Suppressor macrophage treated with lipopolysaccharide for 4 hours (primary cell): ENCODE measurements around the gene COMT.
A peak's percentile ranks its signal among the peaks of the same experiment; 100 is the strongest.

ENCODE experiments used
- DNase-seq: peaks from one replicate; pipeline ENCODE4 v3.0.0-alpha.2; 2020

COMT gene

DNA sequence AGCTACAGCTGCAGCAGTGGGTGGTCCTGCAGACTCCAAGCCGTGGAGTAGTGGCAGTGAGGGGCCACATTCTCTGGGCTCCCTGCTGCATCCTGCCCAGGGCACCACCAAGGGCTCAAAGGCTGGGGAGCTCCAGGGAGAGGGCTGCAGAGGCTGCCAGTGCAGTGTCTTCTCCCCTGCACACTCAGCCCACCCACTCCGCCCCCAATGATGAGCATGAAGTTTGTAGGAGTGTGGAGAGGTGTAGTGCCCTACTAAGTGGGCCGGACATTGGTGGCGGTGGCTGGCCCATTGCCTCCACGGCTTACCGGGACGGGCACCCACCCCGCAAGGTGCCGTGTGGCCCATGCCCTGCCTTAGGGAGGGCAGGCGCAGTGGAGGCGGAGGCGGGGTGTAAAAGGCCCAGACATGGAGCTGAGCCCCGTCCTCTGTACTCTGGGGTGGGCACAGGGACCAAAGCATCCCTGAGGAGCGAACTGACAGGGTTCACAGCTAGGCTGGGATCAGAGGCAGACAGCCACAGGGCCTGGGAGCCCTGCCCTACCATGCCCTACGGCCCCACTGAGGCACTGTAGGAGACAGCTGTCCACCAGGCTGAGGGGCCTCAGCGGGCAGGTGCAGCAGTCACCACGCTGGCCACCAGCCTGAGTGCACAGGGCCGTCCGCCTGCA lies 56.1 kb downstream of the COMT start:
- DNase-seq: no peak

GRCh38 chr22:19998232-19998951 lies 56.8 kb downstream of the COMT start:
- no peak for DNase-seq

DNA sequence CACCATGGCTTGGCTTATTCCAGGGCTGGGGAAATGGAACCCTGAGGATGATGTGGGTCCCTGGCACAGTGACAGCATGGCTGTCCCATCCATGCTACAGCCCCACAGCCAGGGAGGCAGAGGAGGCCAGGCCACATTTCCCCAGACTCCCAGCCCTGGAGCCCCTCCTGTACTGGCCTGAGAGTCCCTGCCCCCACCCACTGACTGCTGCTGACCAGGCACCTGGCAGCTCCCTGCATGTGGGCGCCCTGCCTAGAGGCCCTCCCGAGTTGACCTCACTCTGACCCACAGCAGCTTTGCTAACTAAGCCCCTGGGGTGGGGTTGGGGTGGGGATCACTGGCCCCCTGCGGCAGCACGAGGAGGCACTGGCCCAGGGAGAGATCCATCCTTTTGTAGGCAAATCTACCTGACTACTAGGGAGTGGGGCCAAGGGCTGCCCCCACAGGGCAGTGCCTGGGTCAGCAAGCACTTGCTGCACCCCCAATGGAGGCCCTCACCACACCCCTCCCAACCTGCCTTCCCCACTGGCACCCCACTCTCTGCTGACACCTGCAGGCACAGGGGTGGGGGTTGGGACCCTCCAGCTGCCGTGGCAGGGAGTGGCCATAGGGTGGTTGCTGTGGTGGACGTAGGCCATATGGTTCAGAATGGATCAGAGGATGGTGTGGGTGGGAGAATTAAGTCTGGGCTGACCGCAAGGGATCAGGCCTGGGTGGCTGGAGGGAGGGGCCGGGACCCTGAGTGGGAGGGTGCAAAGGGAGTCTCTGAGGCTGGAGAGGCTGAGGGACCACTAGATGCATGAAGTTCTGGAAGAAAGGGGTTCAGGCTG lies 57.6 kb downstream of the COMT start:
- DNase-seq: no peak

DNA sequence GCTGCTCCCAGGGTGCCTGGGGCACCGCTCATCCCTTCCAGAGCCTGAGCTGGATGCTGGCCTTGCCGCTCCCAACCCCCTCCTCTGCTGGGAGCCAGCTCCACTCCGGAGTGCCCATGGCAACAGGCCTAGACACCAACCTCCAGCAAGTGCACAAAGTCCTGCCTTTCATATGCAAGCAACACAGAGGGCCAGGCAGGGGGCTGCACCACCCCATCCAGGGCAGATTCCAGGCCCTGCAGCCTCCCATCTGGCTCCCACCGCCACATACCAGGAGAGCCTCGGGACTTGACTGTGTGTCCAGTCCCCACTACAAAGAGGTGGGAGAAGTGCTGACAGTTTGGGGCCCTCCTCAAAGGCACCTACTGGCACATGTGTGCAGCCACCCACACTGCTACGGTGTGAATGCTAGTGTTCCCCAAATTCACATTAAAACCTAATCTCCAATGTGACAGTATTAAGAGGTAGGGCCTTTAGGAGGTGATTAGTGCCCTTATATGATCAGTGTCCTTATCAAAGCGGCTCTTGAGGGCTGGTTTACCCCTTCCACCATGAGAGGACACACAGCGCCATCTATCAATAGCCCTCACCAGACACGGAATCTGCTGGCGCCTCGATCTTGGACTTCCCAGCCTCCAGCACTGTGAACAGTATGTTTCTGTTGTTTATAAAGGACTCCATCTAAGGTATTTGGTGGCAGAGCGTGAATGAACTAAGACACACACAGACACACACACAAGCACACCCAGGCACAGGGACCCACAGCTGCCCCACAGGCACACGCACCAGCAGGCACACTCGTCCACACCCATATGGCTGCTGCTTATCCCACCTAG lies 58.9 kb downstream of the COMT start:
- no peak for DNase-seq

DNA sequence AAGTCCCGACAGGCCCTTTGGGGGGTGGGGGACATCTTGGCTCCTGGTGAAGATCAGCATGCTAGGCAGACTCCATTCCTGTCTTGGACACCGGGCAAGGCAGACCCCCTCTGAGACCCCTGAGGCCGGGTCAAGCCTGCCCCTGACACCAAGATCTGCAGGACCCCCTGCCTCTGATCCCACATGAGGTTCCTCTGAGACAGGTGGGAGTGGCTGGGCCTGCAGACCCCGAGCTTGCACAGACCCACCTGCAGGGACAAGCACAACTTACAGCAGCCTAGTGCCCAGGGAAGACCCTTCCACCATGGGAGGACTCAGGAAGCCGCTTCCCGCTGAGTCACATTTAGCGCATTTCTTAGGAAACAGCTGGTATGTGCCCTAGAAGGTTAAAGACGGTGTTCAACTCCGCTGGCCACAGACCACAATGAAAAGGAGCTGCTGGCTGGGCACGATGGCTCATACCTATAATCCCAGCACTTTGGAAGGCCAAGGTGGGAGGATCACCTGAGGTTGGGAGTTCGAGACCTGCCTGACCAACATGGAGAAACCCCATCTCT lies 59.6 kb downstream of the COMT start:
- DNase-seq: no peak

DNA sequence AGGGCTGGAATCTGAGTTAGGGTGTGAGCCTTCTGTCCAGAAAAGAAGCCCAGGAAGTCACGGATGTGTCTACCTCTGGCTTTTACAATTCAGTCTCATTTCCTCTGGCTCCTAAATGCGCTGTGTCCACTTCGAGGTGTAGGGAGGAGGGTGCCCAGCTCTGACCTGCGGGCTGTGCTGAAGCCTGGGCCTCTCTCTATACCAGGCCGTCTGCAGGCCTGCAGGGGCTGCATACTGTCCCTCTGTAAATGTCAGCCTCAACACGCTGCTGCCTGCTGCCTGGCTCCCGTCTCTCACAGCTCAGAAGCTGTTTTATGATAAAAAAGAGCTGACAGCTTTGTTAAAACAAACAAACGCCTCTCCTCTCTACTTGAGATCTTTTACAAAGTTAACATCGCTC lies 60.6 kb downstream of the COMT start:
- no peak for DNase-seq

DNA sequence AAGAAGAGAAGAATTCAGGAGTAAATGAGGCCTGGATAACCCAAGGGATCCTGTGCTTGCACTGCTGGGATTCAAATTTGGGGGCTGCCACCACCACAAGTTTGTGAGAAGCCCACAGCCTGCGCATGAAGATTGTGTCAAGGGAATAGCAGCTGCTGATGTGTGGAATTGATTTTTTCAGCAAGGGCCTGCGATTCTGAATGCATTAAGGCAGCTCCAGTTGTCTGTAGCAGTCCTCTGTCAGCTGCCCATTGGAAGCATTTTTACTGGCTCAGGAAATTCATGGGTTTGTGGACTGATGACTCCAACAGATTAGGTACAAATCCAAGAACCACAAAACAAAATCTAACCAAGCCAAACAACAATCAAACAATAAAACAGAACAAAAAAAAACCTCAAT lies 61.1 kb downstream of the COMT start:
- DNase-seq: no peak

DNA sequence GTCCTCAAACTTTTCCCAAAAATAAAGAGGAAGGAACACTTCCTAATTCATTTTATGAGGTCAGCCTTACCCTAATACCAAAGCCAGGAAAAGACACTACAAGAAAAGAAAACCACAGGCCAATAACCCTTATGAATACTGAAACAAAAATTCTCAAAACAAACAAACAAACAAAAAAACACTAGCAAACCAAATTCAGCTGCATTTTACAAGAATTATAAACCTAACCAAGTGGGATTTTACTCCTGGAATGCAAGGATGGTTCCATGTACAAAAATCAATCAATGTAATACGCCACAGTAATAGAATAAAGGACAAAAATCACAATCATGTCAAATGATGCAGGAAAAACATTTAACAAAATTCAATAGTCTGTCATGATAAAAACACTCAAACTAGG lies 61.7 kb downstream of the COMT start:
- DNase-seq: no peak

DNA sequence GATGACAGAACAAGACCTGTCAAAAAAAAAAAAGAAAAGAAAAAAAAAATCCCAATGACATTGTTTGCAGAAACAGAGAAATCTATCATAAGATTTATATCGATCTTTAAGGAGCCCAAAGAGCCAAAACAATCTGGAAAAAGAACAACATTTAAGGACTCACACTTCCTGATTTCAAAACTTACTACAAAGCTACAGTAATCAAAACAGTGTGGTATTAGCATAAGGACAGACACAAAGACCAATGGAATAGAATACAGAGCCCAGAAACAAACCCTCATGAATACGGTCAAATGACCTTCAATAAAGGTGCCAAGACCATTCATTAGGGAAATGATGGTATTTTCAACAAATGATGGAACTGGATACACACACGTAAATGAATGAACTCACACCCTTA lies 62.9 kb downstream of the COMT start:
- no peak for DNase-seq

GRCh38 chr22:20008221-20008995 lies 66.8 kb downstream of the COMT start:
- no peak for DNase-seq

DNA sequence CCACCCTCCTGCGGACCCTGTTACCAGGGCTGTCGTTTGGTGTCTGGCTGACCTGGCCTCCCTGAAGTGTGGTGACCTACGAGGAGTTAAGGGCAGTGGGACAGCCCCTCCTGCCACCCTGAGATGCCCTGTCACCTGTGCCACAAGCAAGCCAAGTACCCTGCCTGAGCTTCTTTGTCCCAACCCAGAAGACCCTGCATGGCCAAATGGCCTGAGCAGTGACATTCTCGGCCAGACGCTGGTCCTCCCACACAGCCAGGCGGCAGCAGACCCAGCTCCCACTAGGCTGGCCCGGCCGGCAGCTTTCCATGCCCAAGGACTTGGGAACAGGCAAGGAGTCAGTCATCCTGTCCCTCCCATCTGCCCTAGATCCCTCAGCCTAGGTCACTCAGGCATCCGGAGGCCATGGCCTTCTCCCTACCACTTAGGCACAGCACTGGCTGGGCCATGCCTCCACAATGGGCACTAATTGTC lies 67.5 kb downstream of the COMT start:
- no peak for DNase-seq

GRCh38 chr22:20009582-20010306 lies 68.2 kb downstream of the COMT start:
- no peak for DNase-seq

DNA sequence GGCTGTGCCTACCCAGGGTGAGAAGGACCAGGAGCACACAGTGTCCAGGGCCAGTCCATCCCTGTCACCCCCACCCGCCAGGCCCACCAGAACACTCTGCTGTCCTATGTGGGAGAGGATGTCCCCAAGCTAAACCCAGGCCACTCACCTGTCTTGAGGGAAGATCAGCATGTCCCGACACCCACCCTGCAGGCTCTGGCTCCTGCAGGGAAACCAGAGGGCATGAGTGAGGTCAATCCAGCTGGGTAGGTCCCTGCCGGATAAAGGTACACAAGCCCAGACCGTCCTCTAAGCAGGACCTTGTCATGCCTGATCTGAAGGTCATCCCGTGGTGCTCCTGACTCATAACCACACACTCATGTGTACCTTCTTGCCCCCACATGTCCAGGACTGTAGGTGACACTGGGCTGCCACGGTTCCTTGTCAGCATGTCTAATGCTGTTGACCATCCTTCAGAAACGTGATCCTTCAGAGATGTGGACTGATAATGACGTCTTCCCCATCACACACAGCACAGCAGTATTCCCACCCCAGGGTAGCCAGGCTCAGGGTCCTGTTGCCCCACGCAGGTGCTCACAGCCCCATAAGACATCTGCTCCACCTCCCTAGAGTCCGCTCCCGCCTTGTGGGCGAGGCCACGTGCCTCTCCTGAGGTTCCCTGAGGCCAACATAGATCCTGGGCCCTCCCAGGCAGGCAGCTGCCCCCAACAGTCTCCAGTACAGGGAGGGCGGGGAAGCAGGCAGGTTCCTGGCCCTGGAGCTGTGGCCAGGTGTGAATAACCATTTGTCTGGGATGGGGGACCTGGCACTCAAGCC lies 68.9 kb downstream of the COMT start:
- no peak for DNase-seq

DNA sequence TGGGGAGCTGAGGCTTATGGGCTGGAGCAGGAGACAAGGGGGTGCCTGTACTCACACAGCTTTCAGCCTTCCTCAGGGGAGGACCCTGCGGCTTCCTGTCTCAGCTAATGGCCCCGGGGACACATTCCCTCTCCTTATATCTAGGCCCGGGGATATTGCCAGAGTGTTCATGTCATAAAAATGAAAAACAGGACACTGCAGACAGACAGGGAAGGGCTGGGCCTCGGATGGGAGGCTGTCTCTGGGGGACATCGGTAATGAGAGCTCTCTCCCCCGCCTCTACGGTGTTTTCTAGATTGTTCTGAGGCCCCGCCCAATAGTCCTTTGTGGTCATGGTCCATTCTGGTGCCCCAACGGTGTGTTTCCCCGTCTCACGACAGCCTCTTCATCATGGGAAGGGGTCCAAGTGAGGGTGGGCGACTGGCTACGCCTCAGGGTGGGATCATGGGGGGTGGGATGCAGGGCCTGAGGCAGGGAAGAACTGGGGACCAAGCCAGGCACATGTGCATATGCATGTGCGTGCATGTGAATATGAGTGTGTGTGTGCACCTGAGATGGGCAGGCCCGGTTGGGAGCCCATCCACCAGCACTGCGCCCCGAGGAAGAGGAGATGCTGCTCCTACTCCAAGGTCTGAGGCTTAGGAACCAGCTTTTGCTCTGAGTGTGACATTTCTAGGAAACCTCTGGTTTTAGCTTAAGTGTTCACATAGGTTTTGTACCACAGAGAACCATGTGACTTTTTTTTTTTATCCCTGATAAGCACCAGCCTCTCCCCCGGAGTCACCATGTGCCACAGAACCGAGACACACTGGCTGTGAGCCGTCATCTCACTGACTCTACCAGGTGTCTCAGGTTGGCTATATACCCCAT lies 69.8 kb downstream of the COMT start:
- DNase-seq: no peak

GRCh38 chr22:20011993-20012740 lies 70.6 kb downstream of the COMT start:
- no peak for DNase-seq

- no peak for DNase-seq
Measured at GRCh38 chr22:20012741-20013331, 71.3 kb downstream of the COMT start.

GRCh38 chr22:20013382-20013871 lies 71.9 kb downstream of the COMT start:
- DNase-seq: peak; percentile 61
